Activated T-helper 17 cell treated with anti-CD3 and anti-CD28 coated beads, Interleukin-2, amount 50 U/mL, for 72 hours (primary cell): Measurements from ENCODE around the gene DDX39A. TPM values are rescaled to one million over a fixed set of nuclear protein-coding genes. Genes with fewer than 3 reads are reported as not detected.

Experiments
- ATAC-seq: fragments of 150-1000 bp; cut with Tn5 transposase; replicated peaks from 2 replicates; pipeline ENCODE4 v1.10.0; 2021; ENCODE audit warnings: mild to moderate bottlenecking, moderate library complexity
- H3K27ac Mint-ChIP-seq: one replicate; pipeline ENCODE4 v1.8.0; 2022; ENCODE audit warnings: mixed read lengths
- H3K27me3 Mint-ChIP-seq: one replicate; pipeline ENCODE4 v1.8.0; 2022; ENCODE audit warnings: mixed read lengths
- H3K36me3 Mint-ChIP-seq: one replicate; pipeline ENCODE4 v1.8.0; 2022; ENCODE audit warnings: low read depth, mild to moderate bottlenecking, mixed read lengths
- H3K4me1 Mint-ChIP-seq: one replicate; pipeline ENCODE4 v1.8.0; 2022; ENCODE audit warnings: mixed read lengths
- H3K4me3 Mint-ChIP-seq: one replicate; pipeline ENCODE4 v1.8.0; 2022; ENCODE audit warnings: mild to moderate bottlenecking, mixed read lengths
- H3K9me3 Mint-ChIP-seq: one replicate; pipeline ENCODE4 v1.8.0; 2022; ENCODE audit warnings: mixed read lengths
- total RNA-seq, 2 donors: library from RNA; stranded (reverse); gene quantifications; one replicate each; pipeline ENCODE4 v1.2.3, GENCODE V29; 2022

The DDX39A gene
- total RNA-seq, 2 donors from 2014 or later = 132 to 260 TPM

GRCh38 chr19:14395262-14395661, 23.9 kb downstream of the DDX39A start:
- Mint-ChIP-seq H3K4me1 (peaks cover 14% of the 10 kb centered on the region), H3K9me3 (no peaks in the 10 kb centered on the region), H3K27me3 (no peaks in the 10 kb centered on the region), H3K36me3 (peaks cover 97% of the 10 kb centered on the region), H3K27ac (no peak overlapping the region), H3K4me3 (no peak overlapping the region)
- no peak for ATAC-seq

- ATAC-seq = peak; percentile 24
- H3K36me3 Mint-ChIP-seq = peaks cover 98% of the 10 kb centered on the region
Measured at GRCh38 chr19:14394167-14394566, 25.0 kb downstream of the DDX39A start.

GRCh38 chr19:14393329-14393728, 25.8 kb downstream of the DDX39A start:
- H3K4me1 Mint-ChIP-seq = peaks cover 14% of the 10 kb centered on the region
- peaks cover 98% of the 10 kb centered on the region for H3K36me3 Mint-ChIP-seq
- H3K9me3 Mint-ChIP-seq = no peaks in the 10 kb centered on the region
- peak overlapping the region; percentile 83 for H3K27ac Mint-ChIP-seq
- H3K27me3 Mint-ChIP-seq = no peaks in the 10 kb centered on the region
- ATAC-seq = no peak
- no peak overlapping the region for H3K4me3 Mint-ChIP-seq

More at GRCh38 chr19:14394167-14394566, 25.0 kb downstream of the DDX39A start:
- no peaks in the 10 kb centered on the region for H3K9me3 Mint-ChIP-seq
- peak overlapping the region; percentile 83 for H3K27ac Mint-ChIP-seq
- H3K4me1 Mint-ChIP-seq = peaks cover 14% of the 10 kb centered on the region
- no peak overlapping the region for H3K4me3 Mint-ChIP-seq
- no peaks in the 10 kb centered on the region for H3K27me3 Mint-ChIP-seq

GRCh38 chr19:14391156-14391821, 27.9 kb downstream of the DDX39A start:
- no peaks in the 10 kb centered on the region for H3K27me3 Mint-ChIP-seq
- no peak for ATAC-seq
- H3K4me3 Mint-ChIP-seq = no peak overlapping the region
- peaks cover 8% of the 10 kb centered on the region for H3K4me1 Mint-ChIP-seq
- peak overlapping the region; percentile 74 for H3K27ac Mint-ChIP-seq
- peaks cover 100% of the 10 kb centered on the region for H3K36me3 Mint-ChIP-seq
- no peaks in the 10 kb centered on the region for H3K9me3 Mint-ChIP-seq

- H3K4me3 Mint-ChIP-seq = no peak overlapping the region
- no peaks in the 10 kb centered on the region for H3K27me3 Mint-ChIP-seq
- peak overlapping the region; percentile 74 for H3K27ac Mint-ChIP-seq
- H3K4me1 Mint-ChIP-seq = peaks cover 5% of the 10 kb centered on the region
- ATAC-seq = no peak
- H3K36me3 Mint-ChIP-seq = peaks cover 100% of the 10 kb centered on the region
- H3K9me3 Mint-ChIP-seq = no peaks in the 10 kb centered on the region
Measured at GRCh38 chr19:14390548-14390947, 28.6 kb downstream of the DDX39A start.

GRCh38 chr19:14385492-14385891, 33.6 kb downstream of the DDX39A start:
- H3K9me3 Mint-ChIP-seq = no peaks in the 10 kb centered on the region
- peak overlapping the region; percentile 92 for H3K4me3 Mint-ChIP-seq
- no peaks in the 10 kb centered on the region for H3K27me3 Mint-ChIP-seq
- H3K36me3 Mint-ChIP-seq = peaks cover 98% of the 10 kb centered on the region
- no peak for ATAC-seq
- H3K27ac Mint-ChIP-seq = peak overlapping the region; percentile 99
- H3K4me1 Mint-ChIP-seq = peaks cover 13% of the 10 kb centered on the region

- H3K36me3 Mint-ChIP-seq = peaks cover 83% of the 10 kb centered on the region
- peak; percentile 30 for ATAC-seq
- H3K27ac Mint-ChIP-seq = peak overlapping the region; percentile 99
- peaks cover 13% of the 10 kb centered on the region for H3K4me1 Mint-ChIP-seq
- no peaks in the 10 kb centered on the region for H3K27me3 Mint-ChIP-seq
- H3K4me3 Mint-ChIP-seq = peak overlapping the region; percentile 92
- no peaks in the 10 kb centered on the region for H3K9me3 Mint-ChIP-seq
Measured at GRCh38 chr19:14383661-14384555, 35.2 kb downstream of the DDX39A start.

- peaks cover 16% of the 10 kb centered on the region for H3K4me1 Mint-ChIP-seq
- H3K27me3 Mint-ChIP-seq = no peaks in the 10 kb centered on the region
- H3K36me3 Mint-ChIP-seq = peaks cover 62% of the 10 kb centered on the region
- H3K27ac Mint-ChIP-seq = peak overlapping the region; percentile 99
- ATAC-seq = peak; percentile 57
- no peaks in the 10 kb centered on the region for H3K9me3 Mint-ChIP-seq
- peak overlapping the region; percentile 92 for H3K4me3 Mint-ChIP-seq
Measured at GRCh38 chr19:14381689-14382474, 37.3 kb downstream of the DDX39A start.

GRCh38 chr19:14379294-14380065, 39.7 kb downstream of the DDX39A start:
- H3K9me3 Mint-ChIP-seq = no peaks in the 10 kb centered on the region
- no peaks in the 10 kb centered on the region for H3K27me3 Mint-ChIP-seq
- H3K4me1 Mint-ChIP-seq = peaks cover 5% of the 10 kb centered on the region
- peak overlapping the region; percentile 92 for H3K4me3 Mint-ChIP-seq
- no peak for ATAC-seq
- H3K27ac Mint-ChIP-seq = no peak overlapping the region
- H3K36me3 Mint-ChIP-seq = peaks cover 38% of the 10 kb centered on the region

GRCh38 chr19:14378890-14379289, 40.3 kb downstream of the DDX39A start:
- Mint-ChIP-seq H3K4me3 (peak overlapping the region; percentile 92), H3K4me1 (peaks cover 3% of the 10 kb centered on the region), H3K27ac (no peak overlapping the region), H3K27me3 (no peaks in the 10 kb centered on the region), H3K36me3 (peaks cover 32% of the 10 kb centered on the region), H3K9me3 (no peaks in the 10 kb centered on the region)
- ATAC-seq = no peak

GRCh38 chr19:14377883-14378328, 41.2 kb downstream of the DDX39A start:
- peak overlapping the region; percentile 46 for H3K27ac Mint-ChIP-seq
- H3K4me1 Mint-ChIP-seq = peaks cover 7% of the 10 kb centered on the region
- no peaks in the 10 kb centered on the region for H3K27me3 Mint-ChIP-seq
- H3K36me3 Mint-ChIP-seq = peaks cover 22% of the 10 kb centered on the region
- no peak for ATAC-seq
- no peaks in the 10 kb centered on the region for H3K9me3 Mint-ChIP-seq
- H3K4me3 Mint-ChIP-seq = peak overlapping the region; percentile 36

GRCh38 chr19:14375582-14376291, 43.4 kb downstream of the DDX39A start:
- H3K27me3 Mint-ChIP-seq = no peaks in the 10 kb centered on the region
- peak overlapping the region; percentile 75 for H3K4me3 Mint-ChIP-seq
- H3K9me3 Mint-ChIP-seq = no peaks in the 10 kb centered on the region
- peaks cover 15% of the 10 kb centered on the region for H3K4me1 Mint-ChIP-seq
- peaks cover under 1% of the 10 kb centered on the region for H3K36me3 Mint-ChIP-seq
- H3K27ac Mint-ChIP-seq = peak overlapping the region; percentile 97
- ATAC-seq = peak; percentile 13

GRCh38 chr19:14375055-14375581, 44.0 kb downstream of the DDX39A start:
- peak; percentile 75 for ATAC-seq
- Mint-ChIP-seq H3K27me3 (no peaks in the 10 kb centered on the region), H3K36me3 (peaks cover 4% of the 10 kb centered on the region), H3K9me3 (no peaks in the 10 kb centered on the region), H3K4me1 (peaks cover 15% of the 10 kb centered on the region), H3K27ac (peak overlapping the region; percentile 97), H3K4me3 (peak overlapping the region; percentile 75)
